ENCODE measurements around the gene RFT1. TPM values are rescaled to one million over a fixed set of nuclear protein-coding genes. Genes with fewer than 3 reads are reported as not detected.

Gene RFT1
- total RNA-seq, 1 donor from 2014 or later, result 19.2 TPM

- DNase-seq (ENCODE audit: low read depth) (no peak), FAIRE-seq (no peak)
- no peaks in the 10 kb centered on the region for H3K9me3 ChIP-seq (ENCODE audit: insufficient read depth, low read depth, low read length)
- H4K20me1 ChIP-seq (ENCODE audit: insufficient read depth, low read length), result peaks cover 4% of the 10 kb centered on the region
- Mint-ChIP-seq H3K27ac (ENCODE audit: unreplicated experiment) (no peak within 1 kb of the TSS), H3K4me1 (ENCODE audit: low read depth, unreplicated experiment) (peaks cover 3% of the 10 kb centered on the region), H3K36me3 (ENCODE audit: low read depth, unreplicated experiment) (no peaks in the 10 kb centered on the region), H3K4me3 (ENCODE audit: unreplicated experiment) (peak within 1 kb of the TSS; percentile 93), H3K9me3 (ENCODE audit: unreplicated experiment) (peaks cover 2% of the 10 kb centered on the region), H3K27me3 (ENCODE audit: low read depth, unreplicated experiment) (peaks cover 10% of the 10 kb centered on the region)
- H3K79me2 ChIP-seq (ENCODE audit: insufficient read depth, low read length), result peaks cover 3% of the 10 kb centered on the region
- H3K9ac ChIP-seq (ENCODE audit: low read length), result peak within 1 kb of the TSS; percentile 73
- no peak for TF ChIP-seq EZH2 (IDR thresholded peaks at IDR 0.05; ENCODE audit: insufficient read depth, low read length)
- no peak for TF ChIP-seq CTCF (IDR thresholded peaks at IDR 0.05; ENCODE audit: insufficient read depth, low read depth, low read length)
- no peak within 1 kb of the TSS for H3K27ac ChIP-seq (ENCODE audit: low read depth, low read length)
- H3K4me3 ChIP-seq (ENCODE audit: insufficient read depth, low read depth, low read length), result peak within 1 kb of the TSS; percentile 69
- H3K4me1 ChIP-seq (ENCODE audit: insufficient read depth, low read length), result peaks cover 7% of the 10 kb centered on the region
- H2AFZ ChIP-seq (ENCODE audit: low read depth, low read length), result peak within 1 kb of the TSS; percentile 90
- H3K4me2 ChIP-seq (ENCODE audit: low read length), result peak within 1 kb of the TSS; percentile 87
- no peaks in the 10 kb centered on the region for H3K36me3 ChIP-seq (ENCODE audit: insufficient read depth, low read length)
- peaks cover 2% of the 10 kb centered on the region for H3K27me3 ChIP-seq (ENCODE audit: insufficient read depth, low read length)
Measured at GRCh38 chr3:53045518-53046170, 84.6 kb downstream of the RFT1 start, which contains the start of gene SFMBT1. Gene SFMBT1 (minus strand): TSS chr3:53046073. CDS start chr3:52969128, 76,945 bp downstream.

GRCh38 chr3:53044711-53045517 lies 85.3 kb downstream of the RFT1 start:
- Histone ChIP-seq H3K4me3 (ENCODE audit: insufficient read depth, low read depth, low read length) (peak overlapping the region; percentile 68), H2AFZ (ENCODE audit: low read depth, low read length) (peak overlapping the region; percentile 86), H3K4me1 (ENCODE audit: insufficient read depth, low read length) (peaks cover 7% of the 10 kb centered on the region), H3K36me3 (ENCODE audit: insufficient read depth, low read length) (no peaks in the 10 kb centered on the region), H3K27ac (ENCODE audit: low read depth, low read length) (no peak overlapping the region), H3K27me3 (ENCODE audit: insufficient read depth, low read length) (peaks cover 2% of the 10 kb centered on the region), H3K9ac (ENCODE audit: low read length) (peak overlapping the region; percentile 71), H3K79me2 (ENCODE audit: insufficient read depth, low read length) (peaks cover 3% of the 10 kb centered on the region), H3K4me2 (ENCODE audit: low read length) (peak overlapping the region; percentile 87), H3K9me3 (ENCODE audit: insufficient read depth, low read depth, low read length) (no peaks in the 10 kb centered on the region), H4K20me1 (ENCODE audit: insufficient read depth, low read length) (peaks cover 9% of the 10 kb centered on the region)
- no peak for FAIRE-seq
- H3K4me1 Mint-ChIP-seq (ENCODE audit: low read depth, unreplicated experiment), result peaks cover 8% of the 10 kb centered on the region
- H3K36me3 Mint-ChIP-seq (ENCODE audit: low read depth, unreplicated experiment), result no peaks in the 10 kb centered on the region
- DNase-seq (ENCODE audit: low read depth), result peak; percentile 36
- H3K4me3 Mint-ChIP-seq (ENCODE audit: unreplicated experiment), result peak overlapping the region; percentile 93
- peak overlapping the region; percentile 79 for H3K27ac Mint-ChIP-seq (ENCODE audit: unreplicated experiment)
- H3K27me3 Mint-ChIP-seq (ENCODE audit: low read depth, unreplicated experiment), result peaks cover 8% of the 10 kb centered on the region
- H3K9me3 Mint-ChIP-seq (ENCODE audit: unreplicated experiment), result peaks cover 2% of the 10 kb centered on the region
- TF ChIP-seq EZH2 (IDR thresholded peaks at IDR 0.05; ENCODE audit: insufficient read depth, low read length) (no peak), CTCF (IDR thresholded peaks at IDR 0.05; ENCODE audit: insufficient read depth, low read depth, low read length) (no peak)
